ENCODE measurements around the gene NNT.
"Not testable (repeated sequence)": the region's sequence is repeated elsewhere in the genome, so short reads cannot be mapped to it uniquely, and the experiment has no call there.

NNT gene

DNA sequence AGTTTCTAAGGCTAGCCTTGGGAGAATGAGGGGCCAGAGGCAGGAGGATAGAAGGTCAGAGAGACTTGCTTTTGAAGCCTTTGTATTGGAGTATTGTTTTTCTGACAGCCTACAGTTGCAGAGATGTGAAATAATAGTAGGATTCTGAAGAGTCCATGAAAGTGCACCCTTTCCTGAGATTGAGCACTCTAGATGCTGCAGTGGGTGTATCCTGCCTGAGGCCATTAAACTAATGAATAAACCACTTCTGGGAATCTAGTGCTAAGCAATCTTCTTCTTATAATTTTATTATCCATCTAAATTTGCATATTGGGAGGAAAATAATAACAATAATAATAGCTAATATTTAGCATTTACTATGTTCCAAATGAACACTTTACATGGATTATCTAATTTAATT is 19.3 kb upstream of the NNT start:
- no peak for DNase-seq (ENCODE audit: low spot score)

GRCh38 chr5:43584166-43584699 is 18.7 kb upstream of the NNT start:
- no peak for DNase-seq (ENCODE audit: low spot score)

DNA sequence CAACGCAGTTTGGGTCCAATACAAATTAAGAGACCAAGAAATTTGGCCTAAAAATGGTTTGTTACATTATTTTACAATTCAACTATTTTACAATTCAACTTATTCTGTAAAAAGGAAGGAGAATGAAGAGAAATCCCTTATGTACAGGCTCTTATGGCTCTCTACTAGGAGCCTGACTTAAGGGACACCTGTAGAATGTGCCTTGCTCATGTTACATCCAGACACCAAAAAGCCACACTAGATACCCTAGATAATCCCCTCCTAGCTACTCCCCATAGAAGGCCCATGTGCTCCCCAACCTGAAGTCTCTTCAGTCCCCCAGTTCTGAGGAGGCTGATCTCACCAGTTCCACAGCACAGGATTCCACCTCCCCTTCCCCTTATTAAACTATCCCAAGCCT is 14.1 kb upstream of the NNT start:
- DNase-seq (ENCODE audit: low spot score), result no peak

DNA sequence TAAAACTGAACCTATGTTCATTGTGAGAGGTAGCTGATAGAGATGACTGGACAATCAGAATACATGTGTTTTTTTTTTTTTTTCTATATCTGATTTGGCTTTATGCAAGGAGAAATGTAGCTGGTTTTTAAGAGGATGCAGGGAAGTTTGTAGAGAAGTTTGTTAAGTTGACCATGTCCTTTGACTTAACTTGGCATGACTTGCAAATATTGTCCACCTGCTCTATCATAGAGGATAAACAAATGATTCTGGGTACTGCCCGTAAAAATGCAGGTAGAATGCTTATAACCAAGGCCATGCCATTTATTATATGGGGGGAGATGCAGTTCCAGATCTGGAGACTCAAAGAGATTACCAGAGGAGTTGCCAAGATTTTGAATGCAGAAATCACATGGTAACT is 13.7 kb upstream of the NNT start:
- no peak for DNase-seq (ENCODE audit: low spot score)

DNA sequence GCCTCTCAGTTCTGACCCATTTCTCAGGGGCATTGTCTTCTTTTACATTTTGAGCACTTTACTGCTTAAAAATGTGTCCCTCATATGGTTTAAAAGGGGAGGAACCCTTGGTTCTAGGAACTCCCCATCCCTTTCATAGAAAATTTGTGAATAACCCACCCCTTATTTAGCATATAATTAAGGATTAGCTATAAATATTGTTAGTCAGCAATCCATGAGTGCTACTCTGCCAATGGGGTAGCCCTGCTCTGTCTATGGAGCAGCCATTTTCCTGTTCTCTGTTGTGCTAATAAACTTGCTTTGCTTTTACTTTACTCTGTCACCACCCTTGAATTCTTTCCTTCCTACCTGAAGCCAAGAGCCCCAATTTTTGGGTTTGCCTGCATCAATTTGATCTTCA is 12.3 kb upstream of the NNT start:
- DNase-seq (ENCODE audit: low spot score), result no peak

- no peak for DNase-seq (ENCODE audit: low spot score)
These were observed 10.6 kb upstream of the NNT start for GRCh38 chr5:43592363-43592762.

DNA sequence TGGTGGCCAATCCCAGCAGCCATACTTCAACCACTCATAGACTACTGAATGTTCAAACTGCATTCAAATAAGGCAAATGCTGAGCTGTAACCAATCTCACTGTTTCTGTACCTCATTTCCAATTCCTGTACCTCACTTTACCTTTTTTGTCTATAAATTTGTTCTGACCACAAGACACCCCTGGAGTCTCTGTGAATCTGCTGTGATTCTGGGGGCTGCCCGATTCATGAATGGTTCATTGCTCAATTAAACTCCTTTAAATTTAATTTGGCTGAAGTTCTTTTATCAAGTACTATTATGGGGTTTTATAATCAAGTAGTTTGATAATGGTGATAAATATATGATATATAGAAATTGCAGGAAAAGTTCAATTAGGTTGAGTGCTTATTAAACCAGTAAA is 4.1 kb upstream of the NNT start:
- DNase-seq (ENCODE audit: low spot score), result not testable (repeated sequence)

DNA sequence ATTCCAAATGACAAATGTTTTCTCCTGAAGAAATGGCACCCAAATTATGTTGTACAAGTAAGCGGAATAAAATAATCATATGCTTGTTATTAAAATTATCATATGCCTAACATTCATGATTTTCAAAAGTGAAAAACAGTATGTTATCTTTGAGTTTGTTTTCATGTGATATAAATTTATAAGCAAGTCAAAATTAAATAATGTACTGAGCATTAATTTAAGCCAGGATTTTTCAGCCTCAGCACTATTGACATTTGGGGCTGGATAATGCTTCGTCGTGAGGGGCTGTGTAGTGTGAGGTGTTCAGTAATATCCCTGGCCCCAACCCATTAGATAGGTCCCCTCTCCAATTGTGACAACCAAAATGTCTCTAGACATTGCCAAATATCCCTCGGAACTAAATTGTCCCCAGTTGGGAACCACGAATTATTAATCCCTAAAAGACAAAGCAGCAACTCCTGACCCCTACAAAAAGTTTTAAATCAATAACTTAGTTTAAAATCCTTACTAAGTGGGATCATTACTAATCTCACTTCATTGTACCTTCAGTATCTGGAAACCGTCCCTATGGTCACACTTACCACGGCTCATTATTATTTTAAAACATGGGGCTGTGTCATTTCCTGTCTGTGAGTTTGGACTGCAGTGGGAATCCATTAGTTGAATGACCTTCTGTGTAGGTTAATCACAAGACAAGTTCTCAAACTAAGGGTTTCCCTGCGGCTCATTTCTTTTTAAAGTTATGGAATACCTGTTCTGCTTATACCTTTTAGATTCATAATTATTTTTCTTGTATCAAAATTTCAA is 1.3 kb upstream of the NNT start:
- peak; percentile 51 for DNase-seq (ENCODE audit: low spot score)

DNA sequence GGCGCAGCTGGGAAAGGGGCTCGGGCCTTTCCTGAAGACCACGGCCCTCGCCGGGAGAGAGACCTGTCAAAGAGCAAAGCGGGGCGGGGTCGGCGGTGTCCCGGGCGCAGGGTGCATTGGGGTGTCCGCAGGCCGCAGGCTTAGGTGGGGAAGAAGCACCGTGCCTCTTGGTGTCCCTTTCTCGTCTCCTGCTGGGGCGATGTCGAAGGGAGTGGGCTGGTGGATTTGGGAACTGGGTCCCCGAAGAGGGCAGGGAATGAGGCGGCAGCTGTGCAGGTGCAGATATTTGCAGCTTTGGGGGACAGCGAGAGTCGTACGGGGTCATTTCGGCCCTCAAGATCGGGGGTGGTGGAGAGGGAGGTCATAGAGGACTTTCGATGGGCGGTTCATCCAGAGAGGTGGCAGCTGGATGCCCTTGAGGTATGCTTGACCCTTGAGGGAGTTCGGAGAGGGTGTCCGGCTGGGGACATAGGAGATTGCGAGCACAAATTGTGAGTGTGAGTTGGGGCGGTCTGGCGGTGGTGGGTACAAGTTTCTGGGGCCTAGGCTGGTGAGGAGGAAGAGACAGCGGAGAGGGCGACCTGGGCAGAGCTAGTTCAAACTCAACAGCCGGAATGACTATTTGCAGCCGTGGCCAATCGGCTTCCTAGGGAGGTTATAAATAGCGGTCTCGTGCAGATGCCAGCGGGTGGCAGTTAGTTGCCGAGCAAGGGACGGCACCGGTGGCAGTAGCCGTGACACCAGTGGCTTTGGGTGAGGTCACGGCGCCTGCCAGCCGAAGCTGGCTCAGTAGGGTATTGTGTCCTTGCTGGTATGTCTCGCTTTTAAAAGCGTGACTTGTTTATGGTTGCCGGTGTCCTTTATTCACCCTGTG is 601 bp downstream of the NNT start:
- no peak for DNase-seq (ENCODE audit: low spot score)

DNA sequence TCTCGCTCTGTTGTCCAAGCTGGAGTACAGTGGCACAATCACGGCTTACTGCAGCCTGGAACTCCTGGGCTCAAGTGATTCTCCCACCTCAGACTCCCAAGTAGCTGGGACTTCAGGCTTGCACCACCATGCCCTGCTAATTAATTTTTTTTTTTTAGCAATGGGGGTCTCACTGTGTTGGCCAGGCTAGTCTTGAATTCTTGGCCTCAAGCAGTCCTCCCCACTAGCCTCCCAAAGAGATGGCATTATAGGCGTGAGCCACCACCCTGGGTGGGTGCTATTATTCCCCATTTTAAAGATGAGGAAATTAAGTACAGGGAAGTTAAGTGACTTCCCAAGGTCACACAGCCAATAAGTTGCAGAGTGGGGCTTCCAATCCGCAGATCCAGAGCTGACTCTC is 1.7 kb downstream of the NNT start:
- DNase-seq (ENCODE audit: low spot score), result no peak

- DNase-seq (ENCODE audit: low spot score), result no peak
These were observed 3.4 kb downstream of the NNT start for GRCh38 chr5:43606351-43606750.

- no peak for DNase-seq (ENCODE audit: low spot score)
These were observed 5.4 kb downstream of the NNT start for GRCh38 chr5:43608406-43608805.

DNA sequence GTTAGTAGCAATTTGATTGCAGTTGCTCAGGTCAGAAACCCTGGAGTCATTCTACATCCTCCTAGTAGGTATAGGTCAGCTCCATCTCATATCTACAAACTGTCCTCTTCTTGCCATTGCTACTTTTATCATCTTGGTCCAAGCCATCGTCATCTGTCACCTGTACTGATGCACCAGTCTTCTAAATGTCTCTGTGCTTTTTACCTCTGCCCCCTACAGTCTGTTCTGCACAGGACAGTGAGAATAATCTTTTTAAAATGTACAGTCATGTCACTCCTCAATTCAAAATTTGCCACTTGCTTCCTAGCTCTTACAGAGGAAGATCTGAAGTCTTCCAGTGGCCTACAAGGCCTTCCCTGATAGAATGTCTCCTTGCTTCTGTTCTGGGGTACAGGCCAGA is 6.8 kb downstream of the NNT start:
- peak; percentile 47 for DNase-seq (ENCODE audit: low spot score)

- no peak for DNase-seq (ENCODE audit: low spot score)
These were observed 10.4 kb downstream of the NNT start for GRCh38 chr5:43613370-43613769.

DNA sequence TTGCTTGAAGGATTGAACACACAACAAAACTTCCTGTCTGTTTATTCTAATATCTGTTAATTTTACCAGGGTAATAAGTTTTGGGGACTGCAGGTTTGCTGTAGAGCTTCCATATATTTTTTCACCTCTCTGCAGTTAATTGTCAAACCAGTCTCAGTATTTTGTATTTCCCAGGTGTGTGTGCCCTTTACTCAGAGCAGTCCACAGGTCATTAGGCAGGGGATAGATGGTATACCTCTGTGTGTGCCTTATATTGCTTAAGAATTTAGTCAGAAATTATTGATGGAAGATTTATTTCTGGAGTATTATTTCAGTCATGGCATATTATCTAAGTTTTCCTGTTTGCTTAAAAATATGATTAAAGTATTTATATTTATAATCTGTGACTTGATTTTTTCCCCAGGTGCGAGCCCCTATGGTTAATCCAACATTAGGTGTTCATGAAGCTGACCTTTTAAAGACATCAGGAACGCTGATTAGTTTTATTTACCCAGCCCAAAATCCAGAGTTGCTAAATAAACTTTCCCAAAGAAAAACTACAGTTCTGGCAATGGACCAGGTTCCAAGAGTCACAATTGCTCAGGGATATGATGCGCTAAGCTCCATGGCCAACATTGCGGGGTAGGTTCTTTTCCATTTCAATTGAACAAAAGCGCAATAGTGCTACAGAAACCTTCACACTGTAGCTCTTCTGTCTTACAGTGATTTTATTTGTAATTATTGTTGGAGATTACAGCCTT is 12.6 kb downstream of the NNT start:
- DNase-seq (ENCODE audit: low spot score), result no peak

- peak; percentile 61 for DNase-seq (ENCODE audit: low spot score)
These were observed 13.6 kb downstream of the NNT start for GRCh38 chr5:43616535-43616934.

DNA sequence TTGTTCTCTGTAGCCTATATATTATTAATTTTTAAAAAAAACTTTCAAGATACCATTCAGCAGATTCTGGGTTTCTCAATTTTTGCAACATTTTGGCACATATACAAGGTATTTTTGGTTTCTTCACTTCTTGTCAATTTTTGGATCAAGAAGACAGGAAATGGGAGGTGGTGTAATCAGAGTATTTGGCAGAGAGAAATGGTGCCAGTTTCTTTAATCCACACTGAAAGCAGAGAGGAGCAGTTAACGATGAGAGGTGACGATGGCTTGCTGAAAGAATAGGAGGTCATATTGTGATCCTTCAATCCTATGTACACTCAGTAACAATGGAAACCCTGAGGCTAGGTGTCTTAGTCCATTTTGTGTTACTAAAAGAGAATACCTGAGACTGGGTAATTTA is 16.4 kb downstream of the NNT start:
- DNase-seq (ENCODE audit: low spot score), result no peak

GRCh38 chr5:43619911-43620310 is 16.9 kb downstream of the NNT start:
- no peak for DNase-seq (ENCODE audit: low spot score)

GRCh38 chr5:43620944-43621505 is 18.0 kb downstream of the NNT start:
- DNase-seq (ENCODE audit: low spot score), result no peak

- no peak for DNase-seq (ENCODE audit: low spot score)
These were observed 19.1 kb downstream of the NNT start for GRCh38 chr5:43622074-43622473.

- DNase-seq (ENCODE audit: low spot score), result no peak
These were observed 20.2 kb downstream of the NNT start for GRCh38 chr5:43623048-43623680.

DNA sequence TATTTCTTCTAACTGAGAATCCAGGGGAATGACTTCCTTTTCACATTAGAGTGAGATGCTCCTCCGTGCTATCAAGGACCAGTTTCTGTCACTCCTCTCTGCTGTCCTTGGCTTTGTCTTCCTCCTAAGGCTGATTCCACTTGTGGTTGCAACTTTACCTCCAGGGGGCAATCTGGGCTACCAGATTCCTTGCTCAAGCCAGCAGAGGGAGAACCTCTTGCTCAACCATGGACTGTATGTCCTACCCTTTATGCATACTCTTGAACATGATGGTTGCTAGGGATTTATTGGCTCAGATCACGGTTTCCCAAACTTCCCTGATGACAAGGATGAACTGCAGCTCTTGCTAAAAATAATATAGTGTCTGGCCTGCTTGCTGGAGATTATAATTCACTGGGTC is 24.0 kb downstream of the NNT start:
- DNase-seq (ENCODE audit: low spot score), result peak; percentile 72

Data from HuH-7 (cell line).